ENCODE data around the gene STN1. TPM values are rescaled to one million over a fixed set of nuclear protein-coding genes. Genes with fewer than 3 reads are reported as not detected.

STN1 gene
- total and polyA plus RNA-seq, 4 experiments from 2014 or later = 30.4 to 111 (median 71.2) TPM

- POLR2A ChIA-PET (ENCODE audit: partially characterized antibody) = no interaction called here
- H3K27me3 ChIP-seq (ENCODE audit: insufficient read depth, low read length) = peaks cover 8% of the 10 kb centered on the region
Observed at GRCh38 chr10:103859161-103860086, 58.6 kb downstream of the STN1 start.

GRCh38 chr10:103858360-103858759, 59.6 kb downstream of the STN1 start:
- Histone ChIP-seq H3K4me3 (ENCODE audit: low read length in 2 of 2) (no peak overlapping the region), H3K27ac (ENCODE audit: low read depth, low read length) (no peak overlapping the region), H3K9me3 (ENCODE audit: control insufficient read depth in 1 of 2, low read length in 2 of 2) (no peaks in the 10 kb centered on the region), H3K36me3 (ENCODE audit: insufficient read depth, low read length) (no peaks in the 10 kb centered on the region), H3K4me1 (ENCODE audit: insufficient read depth, low read length) (peaks cover 18% of the 10 kb centered on the region), H3K27me3 (ENCODE audit: insufficient read depth, low read length) (peaks cover 8% of the 10 kb centered on the region)
- no peak overlapping the region for H3K4me3 Mint-ChIP-seq
- H3K27me3 Mint-ChIP-seq = peaks cover 12 to 19% of the 10 kb centered on the region in 2 donors
- H3K4me1 Mint-ChIP-seq = peaks cover 8 to 19% (median 14%) of the 10 kb centered on the region in 4 donors
- H3K36me3 Mint-ChIP-seq = peaks cover 2 to 9% of the 10 kb centered on the region in 2 donors
- no peaks in the 10 kb centered on the region for H3K9me3 Mint-ChIP-seq
- intact Hi-C loops (cut with micrococcal nuclease) = loop anchor here (5.0 to 10.0 kb wide), 3 partner anchors 54 to 254 kb away; no protein-coding TSS in a partner anchor
- POLR2A ChIA-PET (ENCODE audit: partially characterized antibody) = interaction anchor here (3.3 kb wide), 1 partner anchor 146 kb away, joined by 10 read pairs; no protein-coding TSS in a partner anchor
- no peak for DNase-seq
- no peak overlapping the region for H3K27ac Mint-ChIP-seq
- CTCF ChIA-PET (ENCODE audit: partially characterized antibody) = interaction anchor here (0.9 to 3.9 kb wide), 9 partner anchors 10 to 151 kb away, joined by 3 to 101 read pairs (median 4); no protein-coding TSS in a partner anchor

More at GRCh38 chr10:103859161-103860086, 58.6 kb downstream of the STN1 start:
- Mint-ChIP-seq H3K27ac (no peak overlapping the region), H3K9me3 (peaks cover 0 to 9% (median 0%) of the 10 kb centered on the region in 8 donors), H3K4me1 (peaks cover 5 to 12% (median 8%) of the 10 kb centered on the region in 4 donors), H3K27me3 (peaks cover 5 to 13% of the 10 kb centered on the region in 2 donors), H3K4me3 (peak overlapping the region in 1 of 8 donors; percentile 15), H3K36me3 (peaks cover 2 to 16% of the 10 kb centered on the region in 2 donors)
- peak; percentile 51 to 58 (median 54) for DNase-seq
- no peaks in the 10 kb centered on the region for H3K9me3 ChIP-seq (ENCODE audit: control insufficient read depth in 1 of 2, low read length in 2 of 2)
- no peaks in the 10 kb centered on the region for H3K36me3 ChIP-seq (ENCODE audit: insufficient read depth, low read length)
- H3K4me1 ChIP-seq (ENCODE audit: insufficient read depth, low read length) = peaks cover 13% of the 10 kb centered on the region
- CTCF ChIA-PET (ENCODE audit: partially characterized antibody) = interaction anchor here (0.9 to 3.9 kb wide), 8 partner anchors 9 to 152 kb away, joined by 3 to 101 read pairs (median 4); no protein-coding TSS in a partner anchor
- H3K27ac ChIP-seq (ENCODE audit: low read depth, low read length) = no peak overlapping the region
- no peak overlapping the region for H3K4me3 ChIP-seq (ENCODE audit: low read length in 2 of 2)
- intact Hi-C loops (cut with micrococcal nuclease) = loop anchor here (1.0 to 10.0 kb wide), 4 partner anchors 55 to 255 kb away; no protein-coding TSS in a partner anchor

GRCh38 chr10:103856797-103857170, 61.2 kb downstream of the STN1 start:
- Histone ChIP-seq H3K27ac (ENCODE audit: low read depth, low read length) (no peak overlapping the region), H3K9me3 (ENCODE audit: control insufficient read depth in 1 of 2, low read length in 2 of 2) (no peaks in the 10 kb centered on the region), H3K27me3 (ENCODE audit: insufficient read depth, low read length) (peaks cover 8% of the 10 kb centered on the region), H3K4me1 (ENCODE audit: insufficient read depth, low read length) (peaks cover 18% of the 10 kb centered on the region), H3K4me3 (ENCODE audit: low read length in 2 of 2) (no peak overlapping the region), H3K36me3 (ENCODE audit: insufficient read depth, low read length) (no peaks in the 10 kb centered on the region)
- POLR2A ChIA-PET (ENCODE audit: partially characterized antibody) = interaction anchor here (3.3 kb wide), 1 partner anchor 144 kb away, joined by 10 read pairs; no protein-coding TSS in a partner anchor
- no peak for DNase-seq
- Mint-ChIP-seq H3K36me3 (peaks cover 2 to 9% of the 10 kb centered on the region in 2 donors), H3K27ac (no peak overlapping the region), H3K27me3 (peaks cover 14 to 19% of the 10 kb centered on the region in 2 donors), H3K4me1 (peaks cover 8 to 19% (median 14%) of the 10 kb centered on the region in 4 donors), H3K9me3 (no peaks in the 10 kb centered on the region), H3K4me3 (peak overlapping the region in 4 of 8 donors; percentile 24 to 76 (median 66))
- intact Hi-C loops (cut with micrococcal nuclease) = loop anchor here (5.0 to 10.0 kb wide), 3 partner anchors 52 to 252 kb away; no protein-coding TSS in a partner anchor
- CTCF ChIA-PET (ENCODE audit: partially characterized antibody) = interaction anchor here (0.7 to 3.9 kb wide), 10 partner anchors 11 to 148 kb away, joined by 3 to 101 read pairs (median 3); no protein-coding TSS in a partner anchor

GRCh38 chr10:103855852-103856796, 61.9 kb downstream of the STN1 start:
- peaks cover 14 to 19% of the 10 kb centered on the region in 2 donors for H3K27me3 Mint-ChIP-seq
- CTCF ChIA-PET (ENCODE audit: partially characterized antibody) = interaction anchor here (0.7 to 3.9 kb wide), 12 partner anchors 10 to 147 kb away, joined by 3 to 101 read pairs (median 4); no protein-coding TSS in a partner anchor
- peaks cover 8 to 19% (median 14%) of the 10 kb centered on the region in 4 donors for H3K4me1 Mint-ChIP-seq
- intact Hi-C loops (cut with micrococcal nuclease) = loop anchor here (5.0 to 10.0 kb wide), 3 partner anchors 51 to 251 kb away; no protein-coding TSS in a partner anchor
- H3K36me3 Mint-ChIP-seq = peaks cover 0 to 9% of the 10 kb centered on the region in 2 donors
- H3K4me3 Mint-ChIP-seq = peak overlapping the region; percentile 61 to 83 (median 74)
- Histone ChIP-seq H3K27me3 (ENCODE audit: insufficient read depth, low read length) (peaks cover 8% of the 10 kb centered on the region), H3K9me3 (ENCODE audit: control insufficient read depth in 1 of 2, low read length in 2 of 2) (no peaks in the 10 kb centered on the region), H3K4me1 (ENCODE audit: insufficient read depth, low read length) (peaks cover 18% of the 10 kb centered on the region), H3K4me3 (ENCODE audit: low read length in 2 of 2) (no peak overlapping the region), H3K36me3 (ENCODE audit: insufficient read depth, low read length) (no peaks in the 10 kb centered on the region), H3K27ac (ENCODE audit: low read depth, low read length) (no peak overlapping the region)
- no peaks in the 10 kb centered on the region for H3K9me3 Mint-ChIP-seq
- H3K27ac Mint-ChIP-seq = peak overlapping the region in 3 of 7 donors; percentile 29 to 71 (median 36)
- DNase-seq = no peak
- POLR2A ChIA-PET (ENCODE audit: partially characterized antibody) = interaction anchor here (0.7 to 3.3 kb wide), 2 partner anchors 90 to 144 kb away, joined by 3 to 10 read pairs; no protein-coding TSS in a partner anchor

GRCh38 chr10:103855424-103855823, 62.6 kb downstream of the STN1 start, which contains the start of gene SH3PXD2A:
Gene SH3PXD2A, minus strand, starts transcription at chr10:103855576. Its CDS starts 310 bp downstream, at chr10:103855266.
- Mint-ChIP-seq H3K27me3 (peaks cover 14 to 19% of the 10 kb centered on the region in 2 donors), H3K27ac (peak within 1 kb of the TSS in 5 of 7 donors; percentile 36 to 81 (median 66)), H3K4me1 (peaks cover 8 to 19% (median 14%) of the 10 kb centered on the region in 4 donors), H3K9me3 (no peaks in the 10 kb centered on the region), H3K4me3 (peak within 1 kb of the TSS; percentile 83 to 91 (median 86)), H3K36me3 (peaks cover 0 to 9% of the 10 kb centered on the region in 2 donors)
- intact Hi-C loops (cut with micrococcal nuclease) = loop anchor here (5.0 to 10.0 kb wide), 3 partner anchors 51 to 251 kb away; no protein-coding TSS in a partner anchor
- peaks cover 8% of the 10 kb centered on the region for H3K27me3 ChIP-seq (ENCODE audit: insufficient read depth, low read length)
- peak within 1 kb of the TSS in 1 of 2 donors; percentile 51 for H3K4me3 ChIP-seq (ENCODE audit: low read length in 2 of 2)
- no peaks in the 10 kb centered on the region for H3K36me3 ChIP-seq (ENCODE audit: insufficient read depth, low read length)
- ChIA-PET POLR2A (ENCODE audit: partially characterized antibody) (interaction anchor here (1.0 to 3.3 kb wide), 5 partner anchors 92 to 143 kb away, joined by 3 to 10 read pairs (median 6); no protein-coding TSS in a partner anchor), CTCF (ENCODE audit: partially characterized antibody) (interaction anchor here (1.9 to 4.4 kb wide), 5 partner anchors 9 to 142 kb away, joined by 6 to 101 read pairs (median 9); no protein-coding TSS in a partner anchor)
- DNase-seq = peak in 2 of 5 donors; percentile 17 to 19
- peaks cover 18% of the 10 kb centered on the region for H3K4me1 ChIP-seq (ENCODE audit: insufficient read depth, low read length)
- no peaks in the 10 kb centered on the region for H3K9me3 ChIP-seq (ENCODE audit: control insufficient read depth in 1 of 2, low read length in 2 of 2)
- no peak within 1 kb of the TSS for H3K27ac ChIP-seq (ENCODE audit: low read depth, low read length)

Data from CD4-positive, alpha-beta memory T cell (primary cell).